IMR-90 (cell line): ENCODE measurements around the gene TTF2.

Experiments
- BHLHE40 ChIP-seq: fragments of 150-350 bp; IDR thresholded peaks from 2 replicates; pipeline ENCODE4 v1.6.1; 2016; ENCODE audit warnings: mild to moderate bottlenecking, low read depth, low read length
- CEBPB ChIP-seq: IDR thresholded peaks from 2 replicates; pipeline ENCODE4 v1.6.1; 2012; ENCODE audit warnings: low read depth, low read length, improper control_type of control experiment
- CTCF ChIP-seq: conservative IDR thresholded peaks from 2 replicates; pipeline ENCODE4 v1.5.1; 2012; ENCODE audit warnings: mild to moderate bottlenecking, low read depth, low read length, improper control_type of control experiment
- FOS ChIP-seq: fragments of 150-350 bp; IDR thresholded peaks from 2 replicates; pipeline ENCODE4 v1.6.1; 2016; ENCODE audit warnings: low read depth, low read length
- MAFK ChIP-seq: IDR thresholded peaks from 2 replicates; pipeline ENCODE4 v1.6.1; 2012; ENCODE audit warnings: low read depth, low read length, improper control_type of control experiment
- MAZ ChIP-seq: IDR thresholded peaks from 2 replicates; pipeline ENCODE4 v1.6.1; 2012; ENCODE audit warnings: low read depth, mild to moderate bottlenecking, low read length, improper control_type of control experiment, moderate library complexity, borderline replicate concordance
- MXI1 ChIP-seq: IDR thresholded peaks from 2 replicates; pipeline ENCODE4 v1.6.1; 2012; ENCODE audit warnings: low read depth, mild to moderate bottlenecking, low read length, moderate library complexity, borderline replicate concordance
- NFE2L2 ChIP-seq: fragments of 150-350 bp; IDR thresholded peaks from 2 replicates; pipeline ENCODE4 v1.6.1; 2016; ENCODE audit warnings: low read depth, mild to moderate bottlenecking, low read length
- POLR2A ChIP-seq: IDR thresholded peaks from 2 replicates; pipeline ENCODE4 v1.6.1; 2012; ENCODE audit warnings: mild to moderate bottlenecking, low read depth, low read length
- RAD21 ChIP-seq: IDR thresholded peaks from 2 replicates; pipeline ENCODE4 v1.6.1; 2012; ENCODE audit warnings: low read length, improper control_type of control experiment
- RCOR1 ChIP-seq: IDR thresholded peaks from 2 replicates; pipeline ENCODE4 v1.6.1; 2012; ENCODE audit warnings: mild to moderate bottlenecking, low read length, improper control_type of control experiment; ENCODE audit not compliant: insufficient replicate concordance
- SMC3 ChIP-seq: fragments of 150-350 bp; IDR thresholded peaks from 2 replicates; pipeline ENCODE4 v1.6.1; 2016; ENCODE audit warnings: low read depth, mild to moderate bottlenecking, antibody characterized with exemption, low read length, moderate library complexity
- USF2 ChIP-seq: fragments of 150-350 bp; IDR thresholded peaks from 2 replicates; pipeline ENCODE4 v1.6.1; 2017; ENCODE audit warnings: mild to moderate bottlenecking, antibody characterized with exemption, low read length, low read depth

- TF ChIP-seq CTCF: no peak
- no peak for TF ChIP-seq POLR2A
- TF ChIP-seq FOS: no peak
- no peak for TF ChIP-seq USF2
- no peak for TF ChIP-seq MAFK
- TF ChIP-seq RCOR1: no peak
- no peak for TF ChIP-seq SMC3
- TF ChIP-seq MAZ: no peak
- no peak for TF ChIP-seq MXI1
- no peak for TF ChIP-seq RAD21
- TF ChIP-seq CEBPB: no peak
- no peak for TF ChIP-seq NFE2L2
- no peak for TF ChIP-seq BHLHE40
These were observed 8.5 kb downstream of the TTF2 start for GRCh38 chr1:117068580-117068979.
